ENCODE data around the gene PYGO2.
A peak's percentile ranks its signal among the peaks of the same experiment; 100 is the strongest.

The PYGO2 gene

GRCh38 chr1:154962156-154962749 is 671 bp upstream of the PYGO2 start:
- DNase-seq (ENCODE audit: low spot score): no peak

- no peak for DNase-seq (ENCODE audit: low spot score)
Measured at GRCh38 chr1:154960446-154961136, 991 bp downstream of the PYGO2 start.

- DNase-seq (ENCODE audit: low spot score): no peak
Measured at GRCh38 chr1:154959426-154959780, 2.2 kb downstream of the PYGO2 start.

GRCh38 chr1:154958681-154959425 is 2.7 kb downstream of the PYGO2 start:
- DNase-seq (ENCODE audit: low spot score): no peak

- no peak for DNase-seq (ENCODE audit: low spot score)
Measured at GRCh38 chr1:154958036-154958435, 3.5 kb downstream of the PYGO2 start.

GRCh38 chr1:154957091-154957657 is 4.4 kb downstream of the PYGO2 start:
- no peak for DNase-seq (ENCODE audit: low spot score)

- no peak for DNase-seq (ENCODE audit: low spot score)
Measured at GRCh38 chr1:154956544-154956941, 5.0 kb downstream of the PYGO2 start.

- DNase-seq (ENCODE audit: low spot score): peak; percentile 96
Measured at GRCh38 chr1:154955718-154956543, 5.7 kb downstream of the PYGO2 start, which contains the start of gene PBXIP1. Gene PBXIP1, minus strand, starts transcription at chr1:154956099. Its CDS starts 2,378 bp downstream, at chr1:154953721.

- DNase-seq (ENCODE audit: low spot score): peak; percentile 99
Measured at GRCh38 chr1:154955039-154955717, 6.4 kb downstream of the PYGO2 start.

GRCh38 chr1:154954541-154954940 is 7.0 kb downstream of the PYGO2 start:
- no peak for DNase-seq (ENCODE audit: low spot score)

- no peak for DNase-seq (ENCODE audit: low spot score)
Measured at GRCh38 chr1:154953611-154954038, 8.0 kb downstream of the PYGO2 start.

GRCh38 chr1:154952664-154953063 is 8.9 kb downstream of the PYGO2 start:
- DNase-seq (ENCODE audit: low spot score): no peak

- DNase-seq (ENCODE audit: low spot score): peak; percentile 64
Measured at GRCh38 chr1:154951901-154952657, 9.5 kb downstream of the PYGO2 start.

GRCh38 chr1:154948079-154948478 is 13.5 kb downstream of the PYGO2 start:
- no peak for DNase-seq (ENCODE audit: low spot score)

- DNase-seq (ENCODE audit: low spot score): no peak
Measured at GRCh38 chr1:154945962-154946850, 15.4 kb downstream of the PYGO2 start.

- no peak for DNase-seq (ENCODE audit: low spot score)
Measured at GRCh38 chr1:154945160-154945961, 16.2 kb downstream of the PYGO2 start.

GRCh38 chr1:154944401-154945159 is 17.0 kb downstream of the PYGO2 start:
- no peak for DNase-seq (ENCODE audit: low spot score)
